K562 (cell line): ENCODE results near the gene LZTR1. TPM values are rescaled to one million over a fixed set of nuclear protein-coding genes. Genes with fewer than 3 reads are reported as not detected.

Experiments used
- ARNT ChIP-seq, 2 experiments: fragments of 450-650 bp; IDR thresholded peaks; 2 replicates each; pipeline ENCODE4 v1.6.1; 2016; ENCODE audit warnings: mild to moderate bottlenecking in 1 of 2
- GTF2E2 ChIP-seq: fragments of 200-800 bp; sonication (Bioruptor generic); IDR thresholded peaks from 2 replicates; pipeline ENCODE4 v1.6.1; 2016; ENCODE audit warnings: missing genetic modification characterization, missing compliant biosample characterization
- MAFK ChIP-seq: IDR thresholded peaks from 2 replicates; pipeline ENCODE4 v1.6.1; 2011; ENCODE audit warnings: low read length, improper control_type of control experiment
- POLR2G ChIP-seq: fragments of 200-400 bp; formaldehyde crosslinking; IDR thresholded peaks from 2 replicates; pipeline ENCODE4 v1.6.1; 2017; ENCODE audit warnings: low read depth, mild to moderate bottlenecking, antibody characterized with exemption, low read length, moderate library complexity
- SLC30A9 ChIP-seq: fragments of 250-450 bp; sonication (Bioruptor Pico); IDR thresholded peaks from 2 replicates; pipeline ENCODE4 v1.8.0; 2022; ENCODE audit warnings: mild to moderate bottlenecking, moderate library complexity
- SMARCB1 ChIP-seq: IDR thresholded peaks from 2 replicates; pipeline ENCODE4 v1.6.1; 2011; ENCODE audit warnings: improper control_type of control experiment, low read depth; ENCODE audit not compliant: insufficient read length
- ZFP91 ChIP-seq: sonication (generic); formaldehyde crosslinking; IDR thresholded peaks from 2 replicates; pipeline ENCODE4 v1.8.0; 2022; ENCODE audit warnings: mild to moderate bottlenecking, missing genetic modification reagents
- ZNF224 ChIP-seq: sonication (generic); formaldehyde crosslinking; IDR thresholded peaks from 2 replicates; pipeline ENCODE4 v1.8.0; 2022; ENCODE audit warnings: mild to moderate bottlenecking, missing genetic modification reagents
- ZNF398 ChIP-seq: fragments of 250-450 bp; sonication (Bioruptor Pico); IDR thresholded peaks from 2 replicates; pipeline ENCODE4 v1.8.0; 2021; ENCODE audit warnings: moderate library complexity, mild to moderate bottlenecking, inconsistent platforms
- polyA plus RNA-seq, 8 experiments: library from polyadenylated mRNA; depleted of rRNA in 4 of 8; stranded (reverse) in 5 of 8; unstranded in 3 of 8; fragments of >200 nt; fragmentation: Nextera tagmentation in 2 of 8; fragmentation: Illumina TruSeq in 1 of 8; extraction: Ambion mirVana in 2 of 8; extraction: Trizol in 1 of 8; gene quantifications; 2 replicates each; pipeline versions ENCODE4 v1.2.1 to v1.2.3, GENCODE V29; 2011 to 2014; ENCODE audit warnings: inconsistent platforms in 1 of 8, missing spikeins in 1 of 8
- total RNA-seq, 7 experiments: library from RNA; depleted of rRNA in 6 of 7; stranded (reverse); fragments of >200 nt in 6 of 7; fragmentation: Illumina TruSeq in 2 of 7; extraction: Trizol in 2 of 7; gene quantifications; 2 replicates each; pipeline versions ENCODE4 v1.2.1 to v1.2.3, GENCODE V29; 2011 to 2021; ENCODE audit warnings: low replicate concordance in 1 of 7
- TF ChIP-seq, protein P1 (sequence below): fragments of 250-450 bp; sonication (Bioruptor Pico); IDR thresholded peaks from 2 replicates; pipeline ENCODE4 v1.8.0; 2022; ENCODE audit warnings: inconsistent platforms, mild to moderate bottlenecking, moderate library complexity, borderline replicate concordance

Gene LZTR1
- total and polyA plus RNA-seq, 9 of the 15 experiments (the other 6 are each of a cell fraction or from before 2014, with no cell fraction given), result 2.2 to 135 (median 63.0) TPM

GRCh38 chr22:21022507-21022906 is 40.4 kb downstream of the LZTR1 start (continued):
- TF ChIP-seq POLR2G, result 0 out of 2 replicates have a peak, but pooled peaks have one; percentile 12
- TF ChIP-seq ZNF224 (CRISPR knock-in tag), result no peak
- no peak for TF ChIP-seq ARNT (IDR thresholded peaks at IDR 0.05)
- TF ChIP-seq ZNF398 (CRISPR knock-in tag), result no peak
- no peak for TF ChIP-seq ZFP91
- TF ChIP-seq, protein P1, sequence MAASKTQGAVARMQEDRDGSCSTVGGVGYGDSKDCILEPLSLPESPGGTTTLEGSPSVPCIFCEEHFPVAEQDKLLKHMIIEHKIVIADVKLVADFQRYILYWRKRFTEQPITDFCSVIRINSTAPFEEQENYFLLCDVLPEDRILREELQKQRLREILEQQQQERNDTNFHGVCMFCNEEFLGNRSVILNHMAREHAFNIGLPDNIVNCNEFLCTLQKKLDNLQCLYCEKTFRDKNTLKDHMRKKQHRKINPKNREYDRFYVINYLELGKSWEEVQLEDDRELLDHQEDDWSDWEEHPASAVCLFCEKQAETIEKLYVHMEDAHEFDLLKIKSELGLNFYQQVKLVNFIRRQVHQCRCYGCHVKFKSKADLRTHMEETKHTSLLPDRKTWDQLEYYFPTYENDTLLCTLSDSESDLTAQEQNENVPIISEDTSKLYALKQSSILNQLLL (CRISPR knock-in tag), result no peak
- TF ChIP-seq MAFK, result no peak
- no peak for TF ChIP-seq SMARCB1
- TF ChIP-seq SLC30A9 (CRISPR knock-in tag), result no peak
- no peak for TF ChIP-seq GTF2E2 (tag)
- TF ChIP-seq, all 486 proteins: peak for 5
